HCT116 (cell line): Measurements from ENCODE around the gene ABHD17C. TPM values are rescaled to one million over a fixed set of nuclear protein-coding genes. Genes with fewer than 3 reads are reported as not detected.

Source experiments
- ATAC-seq: fragments of 200-7000 bp; cut with Tn5 transposase; 2 replicates; pipeline ENCODE4 v1.9.1; 2020; ENCODE audit warnings: mild to moderate bottlenecking, moderate library complexity
- BruUV-seq: library from RNA; stranded (reverse); fragments of 400-500 nt; replicated peaks from 2 replicates; lab custom pipeline; 2021; lab: Mats Ljungman, UMichigan
- CTCF ChIA-PET: fragments of 300-600 bp; sonication (Branson Sonifier 250); formaldehyde crosslinking; loops from one replicate; lab custom pipeline; 2021; ENCODE audit warnings: antibody characterized with exemption; lab: Charles Lee
- POLR2A ChIA-PET: fragments of 300-600, 350-600 bp; sonication (Branson Sonifier 250); formaldehyde crosslinking; loops from one replicate; lab custom pipeline; 2021; ENCODE audit warnings: antibody characterized with exemption; lab: Charles Lee
- RAD21 ChIA-PET, 2 experiments: fragments of 300-600 bp; sonication (Branson Sonifier 250); formaldehyde crosslinking; loops; one replicate each; lab custom pipeline; 2023; ENCODE audit warnings: low total read pairs in 2 of 2; ENCODE audit not compliant: uncharacterized antibody in 2 of 2, unreplicated experiment in 2 of 2, low non-redundant PET in 1 of 2; lab: Charles Lee
- DNase-seq: peaks from one replicate; pipeline ENCODE4 v3.0.0-alpha.2; 2010; ENCODE audit warnings: low read depth, low spot score
- H2AFZ ChIP-seq: fragments of 200-600 bp; shearing (Covaris generic), sonication (generic); 2 replicates; pipeline ENCODE4 v1.6.1; 2017; ENCODE audit warnings: low read depth, mixed run types, mixed read lengths, antibody characterized with exemption, low read length; ENCODE audit not compliant: poor library complexity, severe bottlenecking
- H3K27ac ChIP-seq: 2 replicates; pipeline ENCODE4 v1.5.1; 2012; ENCODE audit warnings: low read depth, low read length
- H3K27me3 ChIP-seq: fragments of 200-600 bp; sonication (generic); 2 replicates; pipeline ENCODE4 v1.6.1; 2016; ENCODE audit warnings: mixed run types, low read length, mixed read lengths; ENCODE audit not compliant: insufficient read depth
- H3K36me3 ChIP-seq, 2 experiments: fragments of 200-500 bp in 1 of 2; fragments of 200-600 bp in 1 of 2; sonication (Bioruptor generic) in 1 of 2; sonication (generic) in 1 of 2; 2 replicates each; pipeline versions ENCODE4 v1.5.1 to v1.6.1; 2014 to 2016; ENCODE audit warnings: low read length in 2 of 2, inconsistent platforms in 1 of 2, mixed read lengths in 1 of 2, mixed run types in 1 of 2; ENCODE audit not compliant: insufficient read depth in 2 of 2, control insufficient read depth in 1 of 2
- H3K4me1 ChIP-seq, 2 experiments: fragments of 200-600 bp in 1 of 2; sonication (generic) in 1 of 2; 2 replicates each; pipeline versions ENCODE4 v1.5.1 to v1.6.1; 2012 to 2017; ENCODE audit warnings: low read length in 2 of 2, inconsistent platforms in 1 of 2, mild to moderate bottlenecking in 1 of 2, mixed read lengths in 1 of 2, mixed run types in 1 of 2, moderate library complexity in 1 of 2; ENCODE audit not compliant: insufficient read depth in 2 of 2, control insufficient read depth in 1 of 2
- H3K4me2 ChIP-seq: fragments of 200-600 bp; sonication (generic); 2 replicates; pipeline ENCODE4 v1.6.1; 2017; ENCODE audit warnings: mixed run types, low read length, mixed read lengths
- H3K4me3 ChIP-seq, 2 experiments: fragments of 200-600 bp in 1 of 2; sonication (generic) in 1 of 2; replicated peaks in 1 of 2; 2 replicates each; pipeline ENCODE4 v1.5.1; 2011 to 2016; ENCODE audit warnings: low read length in 2 of 2, control low read depth in 1 of 2, low read depth in 1 of 2, mild to moderate bottlenecking in 1 of 2, mixed read lengths in 1 of 2, mixed run types in 1 of 2
- H3K79me2 ChIP-seq: fragments of 200-600 bp; sonication (generic); 2 replicates; pipeline ENCODE4 v1.6.1; 2017; ENCODE audit warnings: mild to moderate bottlenecking, mixed run types, low read length, moderate library complexity, mixed read lengths; ENCODE audit not compliant: insufficient read depth
- H3K9ac ChIP-seq: fragments of 200-600 bp; sonication (generic); 2 replicates; pipeline ENCODE4 v1.6.1; 2016; ENCODE audit warnings: low read length, mixed read lengths
- H3K9me2 ChIP-seq: fragments of 200-600 bp; sonication (generic), shearing (Covaris generic); 2 replicates; pipeline ENCODE4 v1.6.1; 2017; ENCODE audit warnings: mixed run types, mild to moderate bottlenecking, moderate library complexity; ENCODE audit not compliant: insufficient read depth
- H3K9me3 ChIP-seq, 2 experiments: fragments of 200-500 bp in 1 of 2; fragments of 200-600 bp in 1 of 2; sonication (Bioruptor generic) in 1 of 2; sonication (generic) in 1 of 2; 2 replicates each; pipeline ENCODE4 v1.6.1; 2014 to 2017; ENCODE audit warnings: low read length in 2 of 2, mixed read lengths in 2 of 2, inconsistent platforms in 1 of 2, low read depth in 1 of 2, mild to moderate bottlenecking in 1 of 2, mixed run types in 1 of 2, moderate library complexity in 1 of 2; ENCODE audit not compliant: control insufficient read depth in 1 of 2, insufficient read depth in 1 of 2
- H4K20me1 ChIP-seq: fragments of 200-600 bp; sonication (generic), shearing (Covaris generic); 2 replicates; pipeline ENCODE4 v1.6.1; 2017; ENCODE audit warnings: mixed run types, mild to moderate bottlenecking, moderate library complexity; ENCODE audit not compliant: insufficient read depth
- CBX3 ChIP-seq: IDR thresholded peaks from 2 replicates; pipeline ENCODE4 v1.6.1; 2012; ENCODE audit warnings: low read depth
- CEBPB ChIP-seq: IDR thresholded peaks from 2 replicates; pipeline ENCODE4 v1.6.1; 2012; ENCODE audit warnings: low read depth
- EGR1 ChIP-seq: IDR thresholded peaks from 2 replicates; pipeline ENCODE4 v1.6.1; 2012; ENCODE audit warnings: low read depth
- ELF1 ChIP-seq: IDR thresholded peaks from 2 replicates; pipeline ENCODE4 v1.6.1; 2012; ENCODE audit warnings: low read depth, borderline replicate concordance
- EZH2 ChIP-seq: fragments of 200-600 bp; sonication (generic); IDR thresholded peaks from 2 replicates; pipeline ENCODE4 v1.6.1; 2017; ENCODE audit warnings: antibody characterized with exemption, mixed run types
- EZH2phosphoT487 ChIP-seq: fragments of 200-600 bp; IDR thresholded peaks from 2 replicates; pipeline ENCODE4 v1.6.1; 2018; ENCODE audit warnings: antibody characterized with exemption, borderline replicate concordance
- FOSL1 ChIP-seq: IDR thresholded peaks from 2 replicates; pipeline ENCODE4 v1.6.1; 2012; ENCODE audit warnings: low read depth
- JUND ChIP-seq: IDR thresholded peaks from 2 replicates; pipeline ENCODE4 v1.6.1; 2012
- POLR2AphosphoS5 ChIP-seq: IDR thresholded peaks from 2 replicates; pipeline ENCODE4 v1.6.1; 2011; ENCODE audit warnings: mild to moderate bottlenecking, low read depth, low read length, moderate library complexity
- SIN3A ChIP-seq: IDR thresholded peaks from 2 replicates; pipeline ENCODE4 v1.6.1; 2012; ENCODE audit warnings: low read depth
- SP1 ChIP-seq: IDR thresholded peaks from 2 replicates; pipeline ENCODE4 v1.6.1; 2012; ENCODE audit warnings: low read depth
- TCF7L2 ChIP-seq: IDR thresholded peaks from 2 replicates; pipeline ENCODE4 v1.7.0; 2011; ENCODE audit warnings: borderline replicate concordance, inconsistent platforms; ENCODE audit not compliant: insufficient read depth, insufficient read length; ENCODE audit errors: extremely low read depth
- YY1 ChIP-seq: IDR thresholded peaks from 2 replicates; pipeline ENCODE4 v1.6.1; 2011; ENCODE audit warnings: low read length, low read depth, moderate library complexity, mild to moderate bottlenecking; ENCODE audit not compliant: insufficient replicate concordance; ENCODE audit errors: extremely low read depth
- ZFX ChIP-seq: fragments of 450-650 bp; IDR thresholded peaks from 2 replicates; pipeline ENCODE4 v1.6.1; 2017
- ZNF274 ChIP-seq: fragments of 200-500 bp; sonication (Bioruptor generic); IDR thresholded peaks from 2 replicates; pipeline ENCODE4 v1.6.1; 2014; ENCODE audit warnings: mild to moderate bottlenecking, low read depth, low read length, inconsistent platforms
- intact Hi-C: fragments of 100-400 bp; cut with micrococcal nuclease; formaldehyde crosslinking; loops from 2 replicates; pipeline ENCODE4 v1.10.0; 2022
- total RNA-seq: library from RNA; stranded (reverse); gene quantifications from one replicate; pipeline ENCODE4 v1.2.1, GENCODE V29; 2021; ENCODE audit not compliant: unreplicated experiment
- TF ChIP-seq, protein P1 (sequence below): IDR thresholded peaks from 2 replicates; pipeline ENCODE4 v1.6.1; 2012
- TF ChIP-seq, protein P2 (sequence below): IDR thresholded peaks from 2 replicates; pipeline ENCODE4 v1.6.1; 2012

Gene ABHD17C
- total RNA-seq, 1 experiment from 2014 or later, result 27.9 TPM

DNA sequence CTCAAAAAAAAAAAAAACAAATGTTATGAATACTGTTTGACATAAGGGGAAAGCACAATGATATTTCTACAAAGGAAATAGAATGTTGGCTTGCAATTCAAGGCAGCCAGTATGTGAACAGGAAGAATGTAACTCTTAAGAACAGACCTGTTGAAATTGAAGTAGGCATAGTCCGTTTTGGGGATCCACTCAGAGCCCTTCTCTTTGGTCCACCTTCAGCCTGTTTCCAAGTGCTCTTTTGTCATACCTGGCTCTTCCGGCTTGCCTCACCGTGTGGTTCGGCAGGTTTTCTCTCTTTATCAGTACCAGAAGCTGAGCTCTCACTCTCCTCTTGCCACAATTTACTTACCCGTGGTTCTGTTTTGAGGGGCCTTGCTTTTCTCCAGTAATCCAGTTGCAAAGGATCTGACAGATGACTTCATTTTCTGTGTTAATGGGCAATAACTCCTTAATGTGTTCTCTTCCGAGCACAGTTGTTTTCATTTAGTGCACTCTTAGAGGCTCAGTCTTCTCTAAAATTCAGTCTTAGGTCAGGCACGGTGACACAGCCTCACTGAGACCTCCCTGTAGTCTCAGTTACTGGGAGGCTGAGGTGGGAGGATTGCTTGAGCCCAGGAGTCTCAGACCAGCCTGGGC is 6.7 kb downstream of the ABHD17C start:
- H3K36me3 ChIP-seq, result no peaks in the 10 kb centered on the region
- ChIA-PET CTCF (no interaction called here), RAD21 (no interaction called here)
- H3K9me3 ChIP-seq, result no peaks in the 10 kb centered on the region
- DNase-seq, result no peak
- no peaks in the 10 kb centered on the region for H4K20me1 ChIP-seq
- H3K4me1 ChIP-seq, result peaks cover 4 to 9% of the 10 kb centered on the region in 2 experiments; a peak in 3 of 4 replicates
- H3K79me2 ChIP-seq, result peaks cover 94% of the 10 kb centered on the region
- H3K4me2 ChIP-seq, result no peak overlapping the region
- no peak overlapping the region for H3K27ac ChIP-seq
- TF ChIP-seq ZNF274, result no peak
- TF ChIP-seq, protein P1, sequence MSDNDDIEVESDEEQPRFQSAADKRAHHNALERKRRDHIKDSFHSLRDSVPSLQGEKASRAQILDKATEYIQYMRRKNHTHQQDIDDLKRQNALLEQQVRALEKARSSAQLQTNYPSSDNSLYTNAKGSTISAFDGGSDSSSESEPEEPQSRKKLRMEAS, result no peak
- no peak for TF ChIP-seq TCF7L2
- TF ChIP-seq, protein P2, sequence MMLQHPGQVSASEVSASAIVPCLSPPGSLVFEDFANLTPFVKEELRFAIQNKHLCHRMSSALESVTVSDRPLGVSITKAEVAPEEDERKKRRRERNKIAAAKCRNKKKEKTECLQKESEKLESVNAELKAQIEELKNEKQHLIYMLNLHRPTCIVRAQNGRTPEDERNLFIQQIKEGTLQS, result no peak
- no peak for TF ChIP-seq ZFX
- TF ChIP-seq YY1, result no peak
- TF ChIP-seq CEBPB, result no peak
- TF ChIP-seq JUND, result no peak
- TF ChIP-seq SP1, result no peak
- TF ChIP-seq SIN3A, result no peak
- TF ChIP-seq CBX3, result no peak
- no peak for TF ChIP-seq ELF1
- no peak for TF ChIP-seq EGR1
- TF ChIP-seq EZH2, result no peak
- no peak for TF ChIP-seq POLR2AphosphoS5
- TF ChIP-seq FOSL1, result no peak
- TF ChIP-seq EZH2phosphoT487, result no peak
- TF ChIP-seq, all 23 proteins: peak for 0
- ATAC-seq, result no peak
- POLR2A ChIA-PET, result no interaction called here
- Histone ChIP-seq H3K27me3 (no peaks in the 10 kb centered on the region), H3K9me2 (no peaks in the 10 kb centered on the region), H3K4me3 (no peak overlapping the region), H3K9ac (no peak overlapping the region), H2AFZ (no peak overlapping the region)
- intact Hi-C loops, result no loop called here
- no TSS peak for BruUV-seq
